ENCODE results near the gene NEK4.
"Not testable (repeated sequence)": the region's sequence is repeated elsewhere in the genome, so short reads cannot be mapped to it uniquely, and the experiment has no call there.

Gene NEK4

DNA sequence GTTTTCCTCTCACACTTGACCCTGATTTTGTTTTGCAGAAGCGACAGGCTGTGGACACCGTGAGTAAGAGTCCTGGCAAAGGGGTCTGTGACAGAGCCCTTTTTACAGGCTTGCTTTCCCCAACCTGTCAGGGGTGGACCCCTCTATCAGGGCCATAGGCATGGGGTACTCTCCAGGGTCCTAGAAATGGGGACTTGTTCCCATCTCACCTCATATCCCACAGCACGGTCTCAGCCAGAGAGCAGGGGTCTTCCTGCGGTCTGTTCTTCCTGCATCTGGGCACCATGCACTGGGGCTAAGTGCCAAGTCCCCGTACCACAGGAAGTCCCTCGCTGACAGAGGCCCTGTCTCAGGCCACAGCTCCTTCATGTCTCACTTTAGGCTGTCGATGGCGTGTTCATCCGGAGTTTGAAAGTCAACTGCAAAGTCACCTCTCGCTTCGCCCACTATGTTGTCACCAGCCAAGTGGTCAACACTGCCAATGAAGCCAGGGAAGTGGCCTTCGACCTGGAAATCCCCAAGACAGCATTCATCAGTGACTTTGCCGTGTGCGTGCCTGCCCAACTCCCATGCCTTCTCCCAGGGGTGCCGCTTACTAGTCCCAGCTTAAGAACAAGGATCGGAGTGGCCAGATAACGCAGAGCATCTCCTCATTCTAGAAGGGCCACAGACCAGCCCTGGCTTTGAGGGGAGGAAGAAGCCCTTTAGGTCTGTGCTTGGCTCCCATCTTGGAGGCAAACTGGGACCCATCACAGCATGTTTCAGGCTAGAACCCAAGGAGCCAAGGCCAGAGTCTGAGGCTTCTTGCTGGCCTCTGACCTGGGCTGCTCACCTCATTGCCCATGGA is 7.4 kb upstream of the NEK4 start:
- no peak for DNase-seq (ENCODE audit: low read depth)

DNA sequence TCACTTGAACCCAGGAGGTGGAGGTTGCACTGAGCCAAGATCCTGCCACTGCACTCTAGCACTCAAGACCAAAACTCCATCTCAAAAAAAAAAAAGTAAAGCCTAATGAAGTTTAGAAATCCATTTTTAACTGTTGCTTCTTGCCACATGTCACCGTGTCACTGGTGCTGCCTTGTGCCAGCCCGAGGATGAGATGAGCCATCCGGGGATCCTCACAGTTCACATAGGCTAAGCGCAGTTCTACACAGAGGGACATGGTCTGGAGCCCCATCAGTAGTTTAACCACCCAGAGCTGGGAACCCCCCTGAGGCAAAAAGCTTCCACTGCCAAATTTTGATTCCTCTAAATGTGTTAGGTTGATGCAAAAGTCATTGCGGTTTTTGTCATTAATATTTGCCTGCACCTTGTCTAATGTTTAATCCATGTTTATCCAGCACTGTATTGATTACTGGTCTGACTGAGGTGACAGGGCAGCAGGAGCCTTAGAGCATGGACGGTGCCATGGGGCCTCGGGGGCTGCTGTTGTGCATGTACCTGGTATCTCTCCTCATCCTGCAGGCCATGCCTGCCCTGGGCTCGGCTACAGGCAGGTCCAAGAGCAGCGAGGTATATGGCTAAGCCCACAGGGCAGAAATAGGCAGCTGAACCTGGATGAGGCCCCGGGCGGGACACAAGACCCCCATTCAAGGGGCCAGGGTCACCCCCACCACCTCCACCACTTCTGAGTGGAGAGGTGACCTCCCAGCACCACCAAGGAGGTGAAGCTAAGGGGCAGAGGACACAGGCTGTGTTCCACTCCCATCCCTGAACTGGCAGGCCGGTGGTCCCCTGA is 6.6 kb upstream of the NEK4 start, which contains the start of gene ITIH1:
ITIH1 (plus strand) TSS at position 473 of the 832 bp plus-strand sequence; CDS start at position 490, 17 bp downstream.
- DNase-seq (ENCODE audit: low read depth): no peak

DNA sequence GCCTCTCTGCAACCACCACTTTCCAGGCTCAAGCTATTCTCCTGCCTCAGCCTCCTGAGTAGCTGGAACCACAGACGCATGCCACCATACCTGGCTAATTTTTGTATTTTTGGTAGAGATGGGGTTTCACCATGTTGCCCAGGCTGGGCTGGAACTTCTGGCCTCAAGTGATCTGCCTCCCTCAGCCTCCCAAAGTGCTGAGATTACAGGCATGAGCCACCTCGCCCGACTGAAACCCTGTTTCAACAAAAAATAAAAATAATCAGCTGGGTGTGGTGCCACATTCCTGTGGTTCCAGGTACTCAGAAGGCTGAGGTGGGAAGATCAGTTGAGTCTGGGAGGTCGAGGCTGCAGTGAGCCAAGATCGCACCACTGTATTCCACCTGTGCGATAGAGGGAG is 5.7 kb upstream of the NEK4 start:
- not testable (repeated sequence) for DNase-seq (ENCODE audit: low read depth)

DNA sequence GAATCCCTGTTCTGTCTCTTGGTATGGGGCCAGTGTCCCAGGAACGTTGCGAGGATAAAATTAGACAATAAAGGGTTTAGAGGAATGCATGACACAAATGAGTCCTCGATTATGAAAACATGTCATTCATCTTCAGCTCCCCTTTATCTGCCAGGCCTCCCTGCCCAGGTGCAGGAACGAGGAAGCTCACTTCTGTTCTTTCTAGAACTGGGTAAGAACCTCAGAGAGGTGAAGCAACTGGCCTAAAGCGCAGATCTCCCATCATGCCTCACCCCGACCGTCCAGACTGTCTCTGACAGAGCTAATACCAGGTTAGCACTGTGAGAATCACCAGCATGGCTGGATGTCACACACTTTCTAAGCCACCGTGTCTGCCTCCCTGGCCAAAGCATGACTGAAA is 5.1 kb upstream of the NEK4 start:
- no peak for DNase-seq (ENCODE audit: low read depth)

DNA sequence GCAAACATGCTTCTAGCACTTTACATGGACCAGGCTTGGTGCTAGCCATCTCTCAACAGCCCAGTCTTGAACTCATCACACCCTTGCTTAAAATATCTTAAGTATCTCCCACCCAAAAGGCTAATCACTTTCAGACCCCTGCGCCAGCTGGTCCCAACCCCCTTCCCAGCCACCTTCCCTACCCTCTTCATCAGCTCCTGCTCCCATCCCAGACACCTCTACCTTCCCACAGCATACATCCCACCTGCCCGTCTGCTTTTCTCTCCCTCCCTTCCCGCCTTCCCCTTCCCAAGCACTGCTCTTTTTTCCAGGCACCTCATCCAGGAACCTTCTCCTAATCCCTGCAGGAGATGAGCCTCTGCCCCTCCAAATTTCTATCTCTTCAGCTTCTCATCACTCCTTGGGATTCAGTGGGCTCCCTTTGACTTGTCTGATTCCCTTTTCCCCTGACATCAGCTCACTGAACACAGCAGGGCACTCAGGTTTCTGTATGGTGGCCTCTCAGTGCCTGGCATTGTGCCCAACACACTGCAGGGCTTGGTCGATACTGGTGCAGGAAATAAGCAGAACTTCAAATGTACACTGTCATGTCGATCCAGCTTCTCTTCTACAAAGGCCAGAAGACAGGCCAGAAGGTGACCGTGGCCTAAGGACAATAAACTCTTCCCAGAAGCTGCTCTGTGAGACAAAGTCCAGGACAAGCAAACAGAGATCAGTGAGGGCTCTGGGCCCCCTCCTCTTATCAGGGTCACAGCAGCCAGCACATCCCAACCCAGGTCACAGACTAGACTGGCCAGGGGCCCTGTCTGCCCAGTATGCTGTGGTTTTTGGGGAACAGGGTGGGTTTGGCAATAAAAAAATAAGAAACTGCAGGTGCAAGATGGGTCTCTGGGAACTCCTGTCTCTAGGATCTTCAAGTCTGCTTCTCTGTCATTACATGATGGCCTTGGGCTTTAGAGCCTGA is 4.4 kb upstream of the NEK4 start:
- no peak for DNase-seq (ENCODE audit: low read depth)

DNA sequence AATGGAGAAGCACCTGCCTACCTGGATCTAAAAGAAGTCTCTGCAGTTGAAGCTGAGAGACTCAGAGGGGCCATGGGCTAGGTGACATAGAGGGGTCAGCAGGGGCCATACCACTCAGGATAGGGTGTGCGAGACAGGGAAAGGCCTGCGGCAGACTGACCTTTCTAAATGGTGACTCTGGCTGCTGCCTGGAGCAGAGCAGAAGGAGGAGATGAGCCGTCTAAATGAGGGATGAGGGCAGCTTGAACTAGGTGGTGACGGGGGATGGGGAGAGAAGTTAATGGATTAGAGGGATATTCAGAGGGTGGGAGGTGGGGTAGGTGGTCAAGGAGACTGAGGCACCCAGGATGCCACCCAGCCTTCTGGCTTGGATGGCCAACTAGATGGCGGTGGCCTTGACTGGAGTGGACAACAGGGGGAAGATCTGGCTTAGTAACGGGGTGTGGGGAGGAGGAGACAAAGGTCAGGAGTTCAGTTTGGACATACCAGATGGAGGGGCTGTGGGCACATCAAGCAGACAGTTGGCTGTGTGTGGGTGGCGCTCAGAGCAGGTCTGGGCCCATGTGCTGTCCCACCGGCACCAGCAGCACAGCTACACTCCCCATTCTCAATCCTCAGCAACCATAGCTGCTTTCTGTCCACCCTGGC is 3.5 kb upstream of the NEK4 start:
- no peak for DNase-seq (ENCODE audit: low read depth)

DNA sequence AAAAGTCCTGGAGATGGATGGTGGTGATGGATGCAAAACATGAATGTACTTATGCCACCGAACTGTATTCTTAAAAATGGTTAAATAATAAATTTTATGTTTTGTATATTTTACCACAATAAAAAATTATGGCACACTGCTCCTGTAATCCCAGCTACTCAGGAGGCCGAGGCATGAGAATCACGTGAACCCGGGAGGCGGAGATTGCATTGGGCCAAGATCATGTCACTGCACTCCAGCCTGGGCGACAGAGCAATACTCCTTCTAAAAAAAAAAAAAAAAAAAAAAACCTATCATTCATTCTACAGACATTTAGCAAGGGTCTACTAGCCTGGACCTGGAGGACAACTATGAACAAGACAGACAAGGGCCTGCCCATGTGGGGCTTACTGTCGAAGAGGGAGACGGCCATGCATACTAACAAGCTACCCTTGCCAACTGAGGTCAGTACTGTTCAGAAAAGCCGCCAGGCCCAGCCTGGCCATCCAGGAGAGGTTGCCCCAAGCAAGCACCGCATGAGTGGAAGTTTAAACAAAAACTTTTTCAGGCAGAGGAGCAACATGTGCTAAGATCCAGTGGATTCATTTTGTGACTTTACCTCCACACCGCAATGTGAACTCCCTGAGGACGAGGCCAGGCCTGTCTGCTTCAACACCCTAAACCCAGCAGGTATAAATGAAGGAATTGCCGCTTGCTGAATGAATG is 2.8 kb upstream of the NEK4 start:
- DNase-seq (ENCODE audit: low read depth): no peak

DNA sequence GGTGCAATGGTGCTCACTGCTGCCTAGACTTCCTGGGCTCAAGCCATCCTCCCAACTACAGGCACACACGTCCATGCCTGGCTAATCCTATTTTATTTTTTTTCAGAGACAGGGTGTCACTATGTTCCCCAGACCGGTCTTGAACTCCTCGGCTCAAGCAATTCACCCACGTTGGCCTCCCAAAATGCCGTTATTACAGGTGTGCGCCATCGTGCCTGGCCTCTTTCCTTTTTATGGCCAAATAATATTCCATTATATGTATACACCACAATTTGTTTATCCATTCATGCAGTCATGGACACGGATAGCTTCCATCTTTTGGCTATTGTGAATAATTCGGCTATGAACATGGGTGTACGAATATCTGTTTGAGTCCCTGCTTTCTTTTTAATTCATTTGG is 962 bp upstream of the NEK4 start:
- DNase-seq (ENCODE audit: low read depth): no peak

DNA sequence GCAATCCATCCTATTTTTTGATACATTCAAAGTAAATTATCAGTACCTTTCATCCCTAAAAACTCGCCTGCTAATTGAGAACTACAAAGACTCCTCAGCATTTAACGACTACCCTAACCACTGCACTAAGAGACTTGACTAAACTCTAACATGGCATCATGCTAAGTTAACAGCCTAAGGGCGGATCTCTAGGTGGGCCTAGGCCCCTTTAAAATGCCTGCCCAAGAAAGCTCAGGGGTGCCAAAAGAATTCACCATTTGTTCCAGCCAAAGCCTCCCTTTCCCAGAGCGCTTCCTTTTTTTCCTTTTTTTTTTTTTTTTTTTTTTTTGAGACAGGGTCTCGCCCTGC is 568 bp upstream of the NEK4 start:
- no peak for DNase-seq (ENCODE audit: low read depth)

DNA sequence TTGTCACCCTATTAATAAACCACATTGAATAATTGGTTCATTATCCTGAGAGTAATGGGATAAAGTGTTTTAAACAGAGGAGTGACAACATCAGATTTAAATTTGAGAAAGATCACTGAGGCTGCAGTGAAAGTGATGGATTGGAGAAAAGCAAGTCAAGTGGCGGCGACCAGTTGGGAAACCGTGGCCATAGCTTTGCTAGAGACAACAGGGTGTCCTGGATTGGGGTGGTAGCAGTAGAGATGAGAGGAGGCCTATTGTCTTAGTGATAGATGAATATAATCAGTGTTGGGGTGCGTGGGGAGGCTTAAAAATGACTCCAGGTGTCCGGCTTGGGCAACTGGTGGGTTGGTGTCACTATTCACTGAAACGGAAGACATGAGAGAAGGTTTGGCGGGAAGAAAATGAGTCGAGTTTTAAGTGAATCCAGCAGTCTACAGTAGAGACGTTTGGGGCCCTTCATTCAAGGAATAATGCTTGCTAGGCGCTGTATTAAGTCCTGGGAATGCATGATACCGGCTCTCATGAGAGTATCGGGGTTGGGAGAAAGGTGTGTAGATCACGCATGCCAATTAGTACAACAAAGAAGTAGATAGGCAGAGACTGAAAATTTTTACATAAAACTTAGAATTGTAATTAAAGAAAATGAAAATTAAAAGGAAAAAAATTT is 819 bp downstream of the NEK4 start:
- DNase-seq (ENCODE audit: low read depth): no peak

DNA sequence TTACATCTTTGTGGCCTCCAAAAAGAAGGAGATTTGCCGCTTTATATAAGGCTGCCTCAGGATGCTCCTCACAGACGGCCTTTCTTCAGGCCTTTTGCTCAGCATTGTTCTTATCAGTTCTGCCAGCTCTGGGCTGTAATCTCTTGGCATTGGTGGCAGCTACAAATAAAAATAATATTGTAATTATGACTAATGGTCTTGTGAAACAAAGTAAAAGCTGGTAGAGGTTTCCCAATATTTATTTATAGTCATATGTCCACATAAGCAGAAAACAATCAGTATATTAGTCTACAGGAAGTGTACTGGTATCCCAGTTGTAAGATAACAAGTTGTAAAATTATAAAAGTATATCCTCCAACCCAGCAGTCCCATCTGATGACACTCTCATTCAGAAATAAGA is 7.3 kb downstream of the NEK4 start:
- no peak for DNase-seq (ENCODE audit: low read depth)

DNA sequence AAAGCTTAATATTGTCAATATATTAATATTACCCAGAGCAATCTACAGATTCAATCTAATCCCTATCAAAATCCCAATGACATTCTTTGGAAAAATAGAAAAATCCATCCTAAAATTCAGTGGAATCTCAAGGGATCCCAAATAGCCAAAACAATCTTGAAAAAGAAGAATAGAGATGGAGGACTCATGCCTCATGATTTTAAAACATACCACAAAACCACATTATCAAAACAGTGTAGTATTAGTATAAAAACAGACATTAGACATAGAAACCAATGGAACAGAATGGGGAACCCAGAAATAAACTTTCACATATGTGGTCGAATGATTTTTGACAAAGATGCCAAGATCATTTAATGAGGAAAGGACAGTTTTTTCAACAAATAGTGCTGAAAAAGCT is 14.6 kb downstream of the NEK4 start:
- no peak for DNase-seq (ENCODE audit: low read depth)

DNA sequence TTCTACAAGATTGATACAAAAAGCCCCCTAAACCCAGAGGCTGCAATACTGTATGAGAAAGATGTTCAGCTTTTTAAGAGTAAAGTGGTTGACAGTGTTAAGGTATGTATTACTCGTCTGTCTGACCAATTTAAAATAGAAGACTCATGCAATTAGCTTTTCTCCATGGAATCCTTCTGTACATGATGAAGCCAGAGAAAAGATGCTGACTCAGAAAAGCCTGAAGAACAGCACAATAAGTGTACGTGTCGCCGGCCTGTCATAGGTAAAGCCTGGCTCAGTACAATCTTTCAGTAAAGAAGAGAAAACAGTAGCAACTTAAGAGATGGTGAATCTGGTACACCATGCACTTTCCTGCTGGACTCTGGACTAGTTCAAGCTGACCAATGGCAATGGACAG is 16.4 kb downstream of the NEK4 start:
- DNase-seq (ENCODE audit: low read depth): no peak

DNA sequence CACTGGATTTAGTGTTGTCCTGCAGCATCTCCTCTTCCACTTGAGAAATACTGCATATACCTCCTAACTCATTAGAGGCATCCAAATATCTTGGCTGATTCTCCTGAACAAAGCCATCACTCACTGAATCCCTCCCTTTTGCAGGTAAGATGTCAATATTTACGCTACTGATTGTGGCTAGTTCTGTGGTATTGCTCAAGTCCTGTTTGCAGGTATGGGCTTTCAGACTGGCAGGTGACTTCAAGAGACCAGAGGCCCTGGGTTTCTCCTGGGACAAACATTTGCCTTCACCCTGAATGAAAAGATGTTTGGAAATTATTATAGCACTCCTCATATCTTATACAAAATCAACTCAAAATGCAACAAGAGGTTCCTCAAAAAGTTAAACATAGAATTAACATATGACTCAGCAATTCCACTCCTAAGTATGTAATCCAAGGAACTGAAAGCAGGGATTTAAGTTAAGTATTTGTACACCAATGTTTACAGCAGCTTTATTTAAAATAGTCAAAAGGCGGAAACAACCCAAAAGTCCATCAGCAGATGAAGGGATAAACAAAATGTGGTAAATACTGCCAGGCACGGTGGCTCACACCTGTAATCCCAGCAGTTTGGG is 18.6 kb downstream of the NEK4 start:
- DNase-seq (ENCODE audit: low read depth): no peak

DNA sequence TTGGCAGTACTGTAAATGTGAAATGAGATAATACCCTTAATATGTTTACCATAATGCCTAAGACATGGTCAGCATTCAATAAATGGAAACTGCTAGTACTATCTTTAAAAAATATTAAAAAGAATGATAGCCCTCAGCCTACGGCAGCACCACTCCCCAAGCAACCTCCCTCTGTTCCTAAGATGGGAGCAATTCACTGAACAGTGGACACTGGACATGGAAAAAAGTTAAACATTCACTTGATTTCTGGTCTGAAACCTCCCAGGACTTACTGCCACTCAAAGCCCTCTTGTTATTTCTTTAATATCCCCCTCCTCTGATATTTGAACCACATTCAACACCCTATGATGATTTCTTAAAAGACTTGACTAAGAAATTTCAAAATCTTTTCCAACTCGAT is 27.0 kb downstream of the NEK4 start:
- DNase-seq (ENCODE audit: low read depth): no peak

DNA sequence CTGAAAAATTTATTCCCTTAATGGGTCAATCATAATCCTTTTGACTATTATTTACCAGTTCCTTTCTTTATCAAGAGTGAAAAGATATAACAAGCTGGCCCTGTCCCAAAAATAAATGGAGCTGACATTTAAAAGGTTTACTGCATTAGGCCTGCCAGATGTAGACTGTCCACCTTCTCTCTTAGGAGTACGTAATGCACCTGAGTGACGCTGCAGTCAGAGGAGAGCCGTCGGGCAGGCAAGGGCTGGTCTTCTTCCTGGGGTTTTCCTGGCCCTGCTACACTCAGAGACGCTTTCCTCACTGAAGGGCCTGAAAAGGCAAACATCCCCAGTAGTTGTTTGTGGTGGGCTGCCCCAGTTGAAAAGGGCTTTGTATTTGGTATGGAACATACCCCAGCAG is 27.6 kb downstream of the NEK4 start:
- no peak for DNase-seq (ENCODE audit: low read depth)

DNA sequence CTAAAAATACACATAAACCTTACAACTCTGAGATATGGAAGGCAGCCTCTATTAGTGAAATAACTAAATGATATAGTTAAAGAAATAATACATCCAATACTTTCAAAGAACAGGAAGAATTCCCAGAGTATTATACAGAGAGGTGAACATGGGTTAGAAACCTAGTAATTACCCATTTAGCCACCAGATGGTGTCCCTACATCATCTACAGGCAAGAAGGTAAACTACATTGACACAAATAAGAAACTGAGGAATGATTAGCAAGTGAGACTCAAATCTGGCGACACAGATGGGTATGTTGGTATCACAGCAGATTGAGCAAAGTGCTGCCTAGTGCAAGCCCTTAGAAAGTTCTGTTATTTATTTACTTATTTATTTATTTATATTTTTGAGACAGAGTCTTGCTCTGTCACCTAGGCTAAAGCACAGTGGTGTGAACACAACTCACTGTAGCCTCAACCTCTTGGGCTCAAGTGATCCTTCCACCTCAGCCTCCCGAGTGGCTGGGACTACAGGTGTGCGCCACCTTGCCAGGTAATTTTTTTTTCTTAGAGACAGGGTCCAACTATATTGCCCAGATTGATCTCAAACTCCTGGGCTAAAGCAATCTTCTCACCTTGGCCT is 28.2 kb downstream of the NEK4 start:
- no peak for DNase-seq (ENCODE audit: low read depth)

DNA sequence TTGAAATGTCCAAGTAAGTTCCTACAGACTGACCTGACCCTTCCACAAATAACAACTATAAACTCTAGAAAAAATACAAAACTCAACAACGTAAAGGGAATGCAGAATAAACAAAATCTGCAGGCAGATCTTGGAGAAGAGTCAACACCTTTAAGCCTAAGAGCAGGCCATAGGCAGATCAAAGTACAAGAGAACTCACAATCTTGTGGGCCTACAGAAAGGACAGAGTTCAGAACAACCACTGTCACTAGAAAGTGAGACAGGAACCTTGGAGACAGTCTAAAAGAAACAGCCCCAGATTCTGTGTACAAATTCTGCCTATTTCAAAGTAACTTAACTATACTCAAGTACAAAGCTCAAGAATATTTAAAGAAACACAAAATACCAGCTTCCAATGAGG is 31.0 kb downstream of the NEK4 start:
- DNase-seq (ENCODE audit: low read depth): no peak

DNA sequence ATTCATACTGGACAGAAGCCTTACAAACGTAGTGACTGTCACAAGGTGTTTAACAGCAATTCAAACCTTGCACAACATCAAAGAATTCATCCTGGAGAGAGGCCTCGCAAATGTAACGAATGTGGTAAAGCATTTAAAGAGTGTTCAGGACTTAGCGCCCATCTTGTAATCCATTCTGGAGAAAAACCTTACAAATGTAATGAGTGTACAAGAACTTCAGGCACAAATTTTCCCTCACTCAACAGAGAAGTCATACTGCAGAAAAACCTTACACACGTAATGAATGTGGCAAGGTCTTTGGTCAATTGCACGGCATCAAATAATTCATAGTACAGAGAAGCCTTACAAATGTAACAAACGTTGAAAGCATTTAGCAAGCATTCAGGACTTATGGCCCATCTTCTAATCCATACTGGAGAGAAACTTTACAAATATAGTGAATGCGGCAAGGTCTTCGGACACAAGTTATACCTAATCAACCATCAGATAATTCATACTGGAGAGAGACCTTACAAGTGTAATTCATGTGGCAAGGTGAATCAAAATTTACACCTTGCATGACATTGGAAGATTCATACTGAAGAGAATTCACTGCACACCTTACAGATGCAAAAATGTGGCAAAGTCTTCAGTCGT is 37.4 kb downstream of the NEK4 start:
- no peak for DNase-seq (ENCODE audit: low read depth)
